WTC11 (cell line): Measurements from ENCODE around the gene NKAPL. TPM values are rescaled to one million over a fixed set of nuclear protein-coding genes. Genes with fewer than 3 reads are reported as not detected.

Source experiments
- ATAC-seq: fragments of 200-7000 bp; cut with Tn5 transposase; 2 replicates; pipeline ENCODE4 v1.10.0; 2021; ENCODE audit warnings: mild to moderate bottlenecking, moderate library complexity
- CTCF ChIA-PET: fragments of 300-600 bp; sonication (Branson Sonifier 250); formaldehyde crosslinking; loops from one replicate; lab custom pipeline; 2021; ENCODE audit warnings: antibody characterized with exemption; lab: Charles Lee
- POLR2A ChIA-PET: fragments of 350-600 bp; sonication (Branson Sonifier 250); formaldehyde crosslinking; loops from one replicate; lab custom pipeline; 2021; ENCODE audit warnings: antibody characterized with exemption; lab: Charles Lee
- DNase-seq: peaks from one replicate; pipeline ENCODE4 v3.0.0; 2021; ENCODE audit warnings: low spot score
- H3K27ac Mint-ChIP-seq: 2 replicates; pipeline ENCODE4 v1.8.0; 2021; ENCODE audit warnings: mixed read lengths
- H3K27me3 Mint-ChIP-seq: 2 replicates; pipeline ENCODE4 v1.8.0; 2021; ENCODE audit warnings: low read depth, mild to moderate bottlenecking, moderate library complexity, mixed read lengths
- H3K36me3 Mint-ChIP-seq: 2 replicates; pipeline ENCODE4 v1.8.0; 2021; ENCODE audit warnings: mixed read lengths
- H3K4me1 Mint-ChIP-seq: 2 replicates; pipeline ENCODE4 v1.8.0; 2022; ENCODE audit warnings: mixed read lengths
- H3K4me3 Mint-ChIP-seq: 2 replicates; pipeline ENCODE4 v1.8.0; 2021; ENCODE audit warnings: mild to moderate bottlenecking, moderate library complexity, mixed read lengths
- H3K9me3 Mint-ChIP-seq: 2 replicates; pipeline ENCODE4 v1.8.0; 2021; ENCODE audit warnings: mixed read lengths
- AFF4 ChIP-seq: sonication (generic); formaldehyde crosslinking; IDR thresholded peaks from 2 replicates; pipeline ENCODE4 v1.8.1; 2023; ENCODE audit warnings: mild to moderate bottlenecking, missing genetic modification reagents, borderline replicate concordance
- ATF6 ChIP-seq: sonication (generic); formaldehyde crosslinking; IDR thresholded peaks from 2 replicates; pipeline ENCODE4 v1.8.1; 2023; ENCODE audit warnings: mild to moderate bottlenecking, missing genetic modification reagents
- E2F1 ChIP-seq: sonication (generic); formaldehyde crosslinking; IDR thresholded peaks from 2 replicates; pipeline ENCODE4 v1.8.0; 2022; ENCODE audit warnings: mild to moderate bottlenecking, missing genetic modification reagents
- E2F5 ChIP-seq: sonication (generic); formaldehyde crosslinking; IDR thresholded peaks from 2 replicates; pipeline ENCODE4 v1.8.1; 2022; ENCODE audit warnings: mild to moderate bottlenecking, moderate library complexity, missing genetic modification reagents
- ERG ChIP-seq: fragments of 250-450 bp; sonication (Bioruptor Pico); IDR thresholded peaks from 2 replicates; pipeline ENCODE4 v1.8.0; 2021; ENCODE audit warnings: mild to moderate bottlenecking
- GRHL2 ChIP-seq: fragments of 250-450 bp; sonication (Bioruptor Pico); IDR thresholded peaks from 2 replicates; pipeline ENCODE4 v1.8.0; 2022; ENCODE audit warnings: mild to moderate bottlenecking, moderate library complexity; ENCODE audit not compliant: insufficient replicate concordance, severe bottlenecking
- JUN ChIP-seq: sonication (generic); formaldehyde crosslinking; IDR thresholded peaks from 2 replicates; pipeline ENCODE4 v1.8.0; 2023; ENCODE audit warnings: mild to moderate bottlenecking, missing genetic modification reagents
- NFATC4 ChIP-seq: fragments of 250-450 bp; sonication (Bioruptor Pico); IDR thresholded peaks from 2 replicates; pipeline ENCODE4 v1.9.0; 2021; ENCODE audit warnings: mild to moderate bottlenecking
- NR2C2 ChIP-seq: sonication (generic); formaldehyde crosslinking; IDR thresholded peaks from 2 replicates; pipeline ENCODE4 v1.8.0; 2022; ENCODE audit warnings: mild to moderate bottlenecking, missing genetic modification reagents
- NR3C1 ChIP-seq: sonication (generic); formaldehyde crosslinking; conservative IDR thresholded peaks from 2 replicates; pipeline ENCODE4 v1.8.1; 2023; ENCODE audit warnings: low read depth, mild to moderate bottlenecking, missing genetic modification reagents
- RELA ChIP-seq: sonication (generic); formaldehyde crosslinking; IDR thresholded peaks from 2 replicates; pipeline ENCODE4 v1.8.1; 2022; ENCODE audit warnings: missing genetic modification reagents, mild to moderate bottlenecking, borderline replicate concordance
- STAT6 ChIP-seq: sonication (generic); formaldehyde crosslinking; conservative IDR thresholded peaks from 2 replicates; pipeline ENCODE4 v1.8.1; 2023; ENCODE audit warnings: mild to moderate bottlenecking, low read depth, missing genetic modification reagents, moderate library complexity
- TEAD1 ChIP-seq: sonication (generic); formaldehyde crosslinking; IDR thresholded peaks from 2 replicates; pipeline ENCODE4 v1.8.0; 2022; ENCODE audit warnings: mild to moderate bottlenecking, missing genetic modification reagents
- ZBTB21 ChIP-seq: sonication (generic); formaldehyde crosslinking; IDR thresholded peaks from 2 replicates; pipeline ENCODE4 v1.8.1; 2023; ENCODE audit warnings: mild to moderate bottlenecking, missing genetic modification reagents, borderline replicate concordance
- ZBTB43 ChIP-seq: sonication (generic); formaldehyde crosslinking; IDR thresholded peaks from 2 replicates; pipeline ENCODE4 v1.8.1; 2023; ENCODE audit warnings: mild to moderate bottlenecking, missing genetic modification reagents
- ZNF263 ChIP-seq: sonication (generic); formaldehyde crosslinking; IDR thresholded peaks from 2 replicates; pipeline ENCODE4 v1.8.1; 2022; ENCODE audit warnings: low read depth, mild to moderate bottlenecking, moderate library complexity, missing genetic modification reagents
- ZNF396 ChIP-seq: fragments of 250-450 bp; sonication (Bioruptor Pico); IDR thresholded peaks from 2 replicates; pipeline ENCODE4 v1.8.0; 2021; ENCODE audit warnings: mild to moderate bottlenecking, moderate library complexity, borderline replicate concordance
- ZNF425 ChIP-seq: fragments of 250-450 bp; sonication (Bioruptor Pico); conservative IDR thresholded peaks from 2 replicates; pipeline ENCODE4 v1.9.0; 2021; ENCODE audit warnings: mild to moderate bottlenecking
- total RNA-seq: library from RNA; stranded (reverse); gene quantifications from 3 replicates; pipeline ENCODE4 v1.2.3, GENCODE V29; 2021

Gene NKAPL
- total RNA-seq, 1 experiment from 2014 or later: 0.26 TPM

- ATAC-seq (no peak), DNase-seq (no peak)
- ChIA-PET POLR2A (no interaction called here), CTCF (interaction anchor here (1.5 to 2.3 kb wide), 2 partner anchors 73 to 101 kb away, joined by 7 read pairs; no protein-coding TSS in a partner anchor)
- peak overlapping the region; percentile 97 for H3K4me3 Mint-ChIP-seq
- H3K9me3 Mint-ChIP-seq: no peaks in the 10 kb centered on the region
- H3K27ac Mint-ChIP-seq: no peak overlapping the region
- H3K36me3 Mint-ChIP-seq: peaks cover 20% of the 10 kb centered on the region
- H3K27me3 Mint-ChIP-seq: peaks cover 4% of the 10 kb centered on the region; the same call in 1 of the 2 replicates
- peaks cover 14% of the 10 kb centered on the region for H3K4me1 Mint-ChIP-seq
- TF ChIP-seq NFATC4 (CRISPR knock-in tag) (no peak), AFF4 (CRISPR knock-in tag) (no peak), ATF6 (CRISPR knock-in tag) (no peak), RELA (no peak), ZNF425 (no peak), ZBTB43 (no peak), STAT6 (CRISPR knock-in tag) (no peak), ZNF396 (no peak), GRHL2 (CRISPR knock-in tag) (no peak), ERG (no peak), ZNF263 (CRISPR knock-in tag) (no peak), NR2C2 (CRISPR knock-in tag) (no peak), NR3C1 (CRISPR knock-in tag) (no peak), E2F1 (CRISPR knock-in tag) (no peak), E2F5 (no peak), ZBTB21 (no peak), JUN (no peak), TEAD1 (CRISPR knock-in tag) (no peak)
Observed at GRCh38 chr6:28282926-28283325, 23.8 kb downstream of the NKAPL start.
